Ovary (tissue), 3 donors: Measurements from ENCODE around the gene EFEMP1.

ENCODE experiments used
- CTCF ChIP-seq, 3 donors: fragments of 450-650 bp in 2 of 3; fragments of 200-600 bp in 1 of 3; IDR thresholded peaks; one replicate each; pipeline versions ENCODE4 v1.5.1 to v1.8.0; 2016 to 2022; ENCODE audit warnings: antibody characterized with exemption in 3 of 3, mild to moderate bottlenecking in 1 of 3
- EP300 ChIP-seq: sonication (generic); formaldehyde crosslinking; IDR thresholded peaks from one replicate; pipeline ENCODE4 v1.6.1; 2017; ENCODE audit warnings: antibody characterized with exemption
- POLR2A ChIP-seq: fragments of 450-650 bp; IDR thresholded peaks from one replicate; pipeline ENCODE4 v1.6.1; 2017; ENCODE audit warnings: antibody characterized with exemption, mild to moderate bottlenecking, moderate library complexity
- donor health status: DM: no; HTN: no; CAD: no.

- TF ChIP-seq CTCF (IDR thresholded peaks at IDR 0.05) (no peak), POLR2A (no peak), EP300 (no peak)
Observed at GRCh38 chr2:55899881-55900280, 23.7 kb downstream of the EFEMP1 start.
